OCI-LY3 (cell line): ENCODE results near the gene POLR2M.

Experiments used
- EZH2phosphoT487 ChIP-seq: fragments of 200-600 bp; shearing (Covaris generic); IDR thresholded peaks from 2 replicates; pipeline ENCODE4 v1.6.1; 2018; ENCODE audit warnings: antibody characterized with exemption, mixed run types, low read depth
- TF ChIP-seq, protein P1 (sequence below): fragments of 200-600, 300-600 bp; sonication (generic); IDR thresholded peaks from 2 replicates; pipeline ENCODE4 v1.5.1; 2014; ENCODE audit warnings: antibody characterized with exemption, low read length, low read depth

- TF ChIP-seq, protein P1, sequence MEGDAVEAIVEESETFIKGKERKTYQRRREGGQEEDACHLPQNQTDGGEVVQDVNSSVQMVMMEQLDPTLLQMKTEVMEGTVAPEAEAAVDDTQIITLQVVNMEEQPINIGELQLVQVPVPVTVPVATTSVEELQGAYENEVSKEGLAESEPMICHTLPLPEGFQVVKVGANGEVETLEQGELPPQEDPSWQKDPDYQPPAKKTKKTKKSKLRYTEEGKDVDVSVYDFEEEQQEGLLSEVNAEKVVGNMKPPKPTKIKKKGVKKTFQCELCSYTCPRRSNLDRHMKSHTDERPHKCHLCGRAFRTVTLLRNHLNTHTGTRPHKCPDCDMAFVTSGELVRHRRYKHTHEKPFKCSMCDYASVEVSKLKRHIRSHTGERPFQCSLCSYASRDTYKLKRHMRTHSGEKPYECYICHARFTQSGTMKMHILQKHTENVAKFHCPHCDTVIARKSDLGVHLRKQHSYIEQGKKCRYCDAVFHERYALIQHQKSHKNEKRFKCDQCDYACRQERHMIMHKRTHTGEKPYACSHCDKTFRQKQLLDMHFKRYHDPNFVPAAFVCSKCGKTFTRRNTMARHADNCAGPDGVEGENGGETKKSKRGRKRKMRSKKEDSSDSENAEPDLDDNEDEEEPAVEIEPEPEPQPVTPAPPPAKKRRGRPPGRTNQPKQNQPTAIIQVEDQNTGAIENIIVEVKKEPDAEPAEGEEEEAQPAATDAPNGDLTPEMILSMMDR, result no peak
- no peak for TF ChIP-seq EZH2phosphoT487
These were observed 33.5 kb downstream of the POLR2M start for GRCh38 chr15:57740048-57740447.
